H1 (cell line): ENCODE results near the gene DDX49. TPM values are rescaled to one million over a fixed set of nuclear protein-coding genes. Genes with fewer than 3 reads are reported as not detected.

Experiments
- CTCF ChIA-PET: fragments of 300-600 bp; sonication (Branson Sonifier 250); formaldehyde crosslinking; loops from one replicate; lab custom pipeline; 2021; ENCODE audit not compliant: partially characterized antibody; lab: Charles Lee
- POLR2A ChIA-PET: fragments of 300-600 bp; sonication (Branson Sonifier 250); formaldehyde crosslinking; loops from one replicate; lab custom pipeline; 2021; ENCODE audit warnings: inconsistent platforms; ENCODE audit not compliant: partially characterized antibody; lab: Charles Lee
- DNase-seq, 2 experiments: peaks; one replicate each; pipeline versions ENCODE4 v3.0.0 to v3.0.0-alpha.2; 2010 to 2022; ENCODE audit warnings: low spot score in 2 of 2, low read depth in 1 of 2, mixed read lengths in 1 of 2
- FAIRE-seq: peaks from 2 replicates; lab custom pipeline; 2011; peaks lifted over from hg19 to GRCh38; lab: Jason Lieb, UNC
- H2AFZ ChIP-seq: 2 replicates; pipeline ENCODE4 v1.8.1; 2012; ENCODE audit warnings: low read length, inconsistent platforms
- H2AK5ac ChIP-seq: 2 replicates; pipeline ENCODE4 v1.6.1; 2013; ENCODE audit warnings: low read depth, low read length
- H2BK120ac ChIP-seq: replicated peaks from 2 replicates; pipeline ENCODE3; 2013; ENCODE audit warnings: low read depth, low read length, inconsistent platforms
- H2BK12ac ChIP-seq: 2 replicates; pipeline ENCODE4 v1.6.1; 2013; ENCODE audit warnings: low read depth, low read length
- H2BK15ac ChIP-seq: 2 replicates; pipeline ENCODE4 v1.6.1; 2013; ENCODE audit warnings: low read length
- H2BK20ac ChIP-seq: 2 replicates; pipeline ENCODE4 v1.6.1; 2013; ENCODE audit warnings: low read length
- H2BK5ac ChIP-seq: 2 replicates; pipeline ENCODE4 v1.6.1; 2013; ENCODE audit warnings: low read depth, low read length
- H3K14ac ChIP-seq: 2 replicates; pipeline ENCODE4 v1.6.1; 2013; ENCODE audit warnings: inconsistent platforms; ENCODE audit not compliant: insufficient read length
- H3K18ac ChIP-seq: 2 replicates; pipeline ENCODE4 v1.6.1; 2013; ENCODE audit warnings: low read length; ENCODE audit errors: extremely low read depth
- H3K23ac ChIP-seq: 2 replicates; pipeline ENCODE4 v1.6.1; 2013; ENCODE audit warnings: inconsistent platforms; ENCODE audit not compliant: insufficient read length
- H3K23me2 ChIP-seq: 2 replicates; pipeline ENCODE4 v1.6.1; 2013; ENCODE audit warnings: low read depth, low read length
- H3K27ac ChIP-seq: 2 replicates; pipeline ENCODE4 v1.6.1; 2011; ENCODE audit warnings: low read depth, low read length, inconsistent platforms
- H3K27me3 ChIP-seq, 4 experiments: replicated peaks in 1 of 4; 1 replicate in 1 of 4; 2 replicates in 3 of 4; pipeline versions ENCODE4 v1.6.1 to v1.8.1; 2011 to 2013; ENCODE audit warnings: low read length in 3 of 4, mild to moderate bottlenecking in 3 of 4, inconsistent platforms in 2 of 4, mixed read lengths in 2 of 4, moderate library complexity in 1 of 4; ENCODE audit not compliant: control insufficient read depth in 3 of 4, insufficient read depth in 3 of 4; ENCODE audit errors: extremely low read depth in 1 of 4
- H3K36me3 ChIP-seq, 4 experiments: 2 replicates each; pipeline versions ENCODE4 v1.6.1 to v1.8.1; 2011 to 2013; ENCODE audit warnings: mild to moderate bottlenecking in 4 of 4, low read length in 3 of 4, moderate library complexity in 2 of 4, control low read depth in 1 of 4, inconsistent platforms in 1 of 4; ENCODE audit not compliant: insufficient read depth in 4 of 4, control insufficient read depth in 2 of 4
- H3K4ac ChIP-seq: replicated peaks from 2 replicates; pipeline ENCODE3; 2013; ENCODE audit warnings: low read length, low read depth, mixed read lengths, inconsistent platforms; ENCODE audit not compliant: insufficient read length
- H3K4me1 ChIP-seq, 4 experiments: replicated peaks in 1 of 4; 1 replicate in 1 of 4; 2 replicates in 3 of 4; pipeline versions ENCODE4 v1.6.1 to v1.8.1; 2011 to 2013; ENCODE audit warnings: low read length in 3 of 4, inconsistent platforms in 2 of 4, mixed read lengths in 1 of 4; ENCODE audit not compliant: insufficient read depth in 4 of 4, control insufficient read depth in 3 of 4
- H3K4me2 ChIP-seq, 2 experiments: 2 replicates each; pipeline versions ENCODE4 v1.6.1 to v1.8.1; 2011 to 2013; ENCODE audit warnings: low read depth in 2 of 2, low read length in 2 of 2, control low read depth in 1 of 2, inconsistent platforms in 1 of 2, mild to moderate bottlenecking in 1 of 2; ENCODE audit not compliant: insufficient read depth in 1 of 2
- H3K4me3 ChIP-seq, 4 experiments: fragments of 200-600, 300-600 bp in 1 of 4; sonication (generic), shearing (Covaris generic), sonication (Bioruptor Twin) in 1 of 4; 2 replicates each; pipeline versions ENCODE4 v1.5.1 to v1.8.1; 2011 to 2016; ENCODE audit warnings: low read length in 4 of 4, low read depth in 3 of 4, control low read depth in 2 of 4, inconsistent platforms in 2 of 4, mild to moderate bottlenecking in 2 of 4, mixed read lengths in 1 of 4, moderate library complexity in 1 of 4; ENCODE audit not compliant: insufficient read depth in 2 of 4; ENCODE audit errors: extremely low read depth in 1 of 4
- H3K56ac ChIP-seq: replicated peaks from 2 replicates; pipeline ENCODE3; 2013; ENCODE audit warnings: low read depth, mild to moderate bottlenecking, mixed read lengths, low read length, inconsistent platforms; ENCODE audit not compliant: insufficient read length
- H3K79me1 ChIP-seq: 2 replicates; pipeline ENCODE4 v1.6.1; 2013; ENCODE audit warnings: low read depth, low read length, control low read depth
- H3K79me2 ChIP-seq, 2 experiments: 2 replicates each; pipeline versions ENCODE4 v1.6.1 to v1.8.1; 2012 to 2013; ENCODE audit warnings: low read length in 2 of 2, mild to moderate bottlenecking in 2 of 2, inconsistent platforms in 1 of 2; ENCODE audit not compliant: insufficient read depth in 2 of 2, control insufficient read depth in 1 of 2
- H3K9ac ChIP-seq, 4 experiments: replicated peaks in 1 of 4; 1 replicate in 1 of 4; 2 replicates in 3 of 4; pipeline versions ENCODE4 v1.6.1 to v1.8.1; 2011 to 2013; ENCODE audit warnings: low read depth in 3 of 4, low read length in 3 of 4, control low read depth in 2 of 4, mild to moderate bottlenecking in 2 of 4, moderate library complexity in 2 of 4, inconsistent platforms in 1 of 4; ENCODE audit errors: extremely low read depth in 1 of 4
- H3K9me3 ChIP-seq, 2 experiments: 2 replicates each; pipeline versions ENCODE4 v1.6.1 to v1.8.1; 2012 to 2013; ENCODE audit warnings: mild to moderate bottlenecking in 2 of 2, moderate library complexity in 2 of 2, control low read depth in 1 of 2, inconsistent platforms in 1 of 2, low read depth in 1 of 2, low read length in 1 of 2, mixed read lengths in 1 of 2; ENCODE audit not compliant: insufficient read depth in 2 of 2
- H4K20me1 ChIP-seq, 2 experiments: replicated peaks in 1 of 2; 2 replicates each; pipeline versions ENCODE3 to v1.8.1; 2011 to 2013; ENCODE audit warnings: inconsistent platforms in 2 of 2, low read length in 2 of 2, mild to moderate bottlenecking in 1 of 2; ENCODE audit not compliant: insufficient read depth in 2 of 2, control insufficient read depth in 1 of 2
- H4K5ac ChIP-seq: 2 replicates; pipeline ENCODE4 v1.6.1; 2013; ENCODE audit warnings: low read length, low read depth, mixed read lengths, inconsistent platforms; ENCODE audit not compliant: insufficient read length
- H4K8ac ChIP-seq: 2 replicates; pipeline ENCODE4 v1.8.0; 2013; ENCODE audit warnings: mild to moderate bottlenecking, moderate library complexity, low read length, inconsistent platforms; ENCODE audit not compliant: insufficient read depth; ENCODE audit errors: extremely low read depth
- H4K91ac ChIP-seq: replicated peaks from 2 replicates; pipeline ENCODE3; 2013; ENCODE audit warnings: low read length, mixed read lengths, inconsistent platforms; ENCODE audit not compliant: insufficient read length
- CEBPB ChIP-seq: IDR thresholded peaks from 2 replicates; pipeline ENCODE4 v1.6.1; 2012; ENCODE audit warnings: low read depth, low read length
- CREB1 ChIP-seq: IDR thresholded peaks from 2 replicates; pipeline ENCODE4 v1.6.1; 2012; ENCODE audit warnings: inconsistent platforms
- FOSL1 ChIP-seq: IDR thresholded peaks from 2 replicates; pipeline ENCODE4 v1.6.1; 2011; ENCODE audit warnings: mild to moderate bottlenecking, low read depth, low read length, moderate library complexity; ENCODE audit not compliant: insufficient read depth
- KDM1A ChIP-seq: fragments of 200-600, 300-600 bp; sonication (generic); IDR thresholded peaks from 2 replicates; pipeline ENCODE4 v1.7.1; 2016; ENCODE audit warnings: mild to moderate bottlenecking, low read length, borderline replicate concordance
- TAF1 ChIP-seq: IDR thresholded peaks from 2 replicates; pipeline ENCODE4 v1.6.1; 2011; ENCODE audit warnings: mild to moderate bottlenecking, low read depth, low read length
- WGBS, 2 experiments: shearing (Covaris generic) in 1 of 2; methylation state at CpG; one replicate each; pipeline versions ENCODE4 v1.1.6 to v1.1.7; 2013 to 2015; ENCODE audit warnings: low lambda C conversion rate in 2 of 2, mixed read lengths in 2 of 2, inconsistent platforms in 1 of 2, low coverage in 1 of 2, missing lambda C conversion rate in 1 of 2; ENCODE audit not compliant: insufficient replicate concordance in 2 of 2, insufficient coverage in 1 of 2, insufficient read length in 1 of 2; ENCODE audit errors: extremely low coverage in 1 of 2, missing lambda C conversion rate in 1 of 2; 5-methylcytosine and 5-hydroxymethylcytosine counted together
- polyA plus RNA-seq, 7 experiments: library from polyadenylated mRNA; depleted of rRNA in 3 of 7; stranded (reverse) in 5 of 7; unstranded in 2 of 7; fragments of >200 nt in 5 of 7; fragments of 200-250 nt in 2 of 7; gene quantifications; 1 replicate in 5 of 7; 2 replicates in 1 of 7; 4 replicates in 1 of 7; pipeline versions ENCODE4 v1.2.1 to v1.2.3, GENCODE V29; 2011 to 2013; ENCODE audit warnings: missing spikeins in 2 of 7, mixed read lengths in 2 of 7
- total RNA-seq: library from RNA; stranded (reverse); fragmentation: NEBNext Ultra II Directional; extraction: Animal tissue kit (Norgen Biotek cat#: 25700); gene quantifications from 2 replicates; pipeline ENCODE4 v1.2.1, GENCODE V29; 2021

Gene DDX49
- total and polyA plus RNA-seq, 2 of the 8 experiments (the other 6 are each of a cell fraction or from before 2014, with no cell fraction given) = 41.3 to 46.5 TPM

- no peak overlapping the region for H3K18ac ChIP-seq
- no peak overlapping the region for H3K4ac ChIP-seq
- H3K79me1 ChIP-seq = peaks cover 2% of the 10 kb centered on the region; the same call in 1 of the 2 replicates
- H3K4me1 ChIP-seq = no peaks in the 10 kb centered on the region
- ChIA-PET CTCF (no interaction called here), POLR2A (interaction anchor here (1.5 kb wide), 1 partner anchor 27 kb away, joined by 3 read pairs; no protein-coding TSS in a partner anchor)
- H2BK20ac ChIP-seq = no peak overlapping the region
- peaks cover 0 to 5% of the 10 kb centered on the region in 2 experiments for H4K20me1 ChIP-seq
- H2AK5ac ChIP-seq = 0 out of 2 replicates have a peak overlapping the region, but pooled peaks have one; percentile 24
- no peak overlapping the region for H2BK12ac ChIP-seq
- 98 to 100% methylated on average over 2 of the region's 2 CpGs for WGBS, 2 experiments
- no peak overlapping the region for H4K5ac ChIP-seq
- no peaks in the 10 kb centered on the region for H3K79me2 ChIP-seq
- no peaks in the 10 kb centered on the region for H3K27me3 ChIP-seq
- H3K9ac ChIP-seq = no peak overlapping the region
- no peak overlapping the region for H4K91ac ChIP-seq
- FAIRE-seq = no peak
- no peak overlapping the region for H3K23ac ChIP-seq
- no peak overlapping the region for H3K4me3 ChIP-seq
- H4K8ac ChIP-seq = no peak overlapping the region
- no peak overlapping the region for H3K56ac ChIP-seq
- no peaks in the 10 kb centered on the region for H3K36me3 ChIP-seq
- H3K4me2 ChIP-seq = no peak overlapping the region
- H3K9me3 ChIP-seq = no peaks in the 10 kb centered on the region
- no peak overlapping the region for H3K27ac ChIP-seq
- no peak overlapping the region for H2BK120ac ChIP-seq
- no peak overlapping the region for H3K14ac ChIP-seq
- no peak overlapping the region for H2BK15ac ChIP-seq
- TF ChIP-seq CEBPB (no peak), TAF1 (no peak), FOSL1 (no peak), CREB1 (no peak), KDM1A (no peak)
- no peak for DNase-seq
- peaks cover 13% of the 10 kb centered on the region; the same call in 1 of the 2 replicates for H3K23me2 ChIP-seq
- no peak overlapping the region for H2AFZ ChIP-seq
- no peak overlapping the region for H2BK5ac ChIP-seq
Observed at GRCh38 chr19:18955042-18955441, 35.5 kb downstream of the DDX49 start.
